K562 (cell line): ENCODE results near the gene PRAC2. TPM values are rescaled to one million over a fixed set of nuclear protein-coding genes. Genes with fewer than 3 reads are reported as not detected.

Experiments used
- ATAC-seq: fragments of 200-7000 bp; cut with Tn5 transposase; 3 replicates; pipeline ENCODE4 v1.9.1; 2020; ENCODE audit warnings: moderate library complexity
- BruUV-seq: library from RNA; stranded (reverse); fragments of 400-500 nt; replicated peaks from 2 replicates; lab custom pipeline; 2021; lab: Mats Ljungman, UMichigan
- CTCF ChIA-PET: fragments of 300-600 bp; formaldehyde crosslinking; extraction: SDS; loops from one replicate; lab custom pipeline; 2021; ENCODE audit warnings: low intra/inter-chr PET ratio; lab: Yijun Ruan, JAX
- POLR2A ChIA-PET: fragments of 300-600, 350-650 bp; sonication (Branson Sonifier 250); formaldehyde crosslinking; extraction: SDS; loops from one replicate; lab custom pipeline; 2021; ENCODE audit warnings: antibody characterized with exemption, inconsistent platforms; lab: Yijun Ruan, JAX
- DNase-seq, 4 experiments: peaks; one replicate each; pipeline versions ENCODE4 v3.0.0 to v3.0.0-alpha.2; 2011 to 2018; ENCODE audit warnings: low spot score in 3 of 4, mixed read lengths in 3 of 4; ENCODE audit errors: extremely low read depth in 1 of 4
- FAIRE-seq: peaks from 2 replicates; lab custom pipeline; 2011; peaks lifted over from hg19 to GRCh38; lab: Jason Lieb, UNC
- H2AFZ ChIP-seq: 2 replicates; pipeline ENCODE4 v1.6.0; 2011; ENCODE audit warnings: low read depth, low read length, control low read depth, inconsistent platforms
- H3K27ac ChIP-seq: fragments of 200-600 bp; 3 replicates; pipeline ENCODE4 v1.8.0; 2011; ENCODE audit warnings: low read depth, mild to moderate bottlenecking, control low read depth, inconsistent platforms, low read length, moderate library complexity, mixed read lengths; ENCODE audit errors: extremely low read depth
- H3K27me3 ChIP-seq, 2 experiments: fragments of 300-600 bp in 1 of 2; 2 replicates in 1 of 2; 3 replicates in 1 of 2; pipeline versions ENCODE4 v1.6.0 to v1.8.0; 2011; ENCODE audit warnings: inconsistent platforms in 2 of 2, low read length in 2 of 2, mild to moderate bottlenecking in 1 of 2, mixed read lengths in 1 of 2, moderate library complexity in 1 of 2; ENCODE audit not compliant: control insufficient read depth in 2 of 2, insufficient read depth in 2 of 2
- H3K36me3 ChIP-seq: fragments of 300-600 bp; 3 replicates; pipeline ENCODE4 v1.8.0; 2011; ENCODE audit warnings: mild to moderate bottlenecking, low read length, inconsistent platforms; ENCODE audit not compliant: control insufficient read depth, insufficient read depth
- H3K4me1 ChIP-seq, 2 experiments: fragments of 200-600 bp in 1 of 2; replicated peaks in 1 of 2; 2 replicates in 1 of 2; 3 replicates in 1 of 2; pipeline versions ENCODE4 v1.5.1 to v1.8.0; 2011; ENCODE audit warnings: inconsistent platforms in 2 of 2, low read length in 2 of 2, mild to moderate bottlenecking in 1 of 2, mixed read lengths in 1 of 2, moderate library complexity in 1 of 2; ENCODE audit not compliant: control insufficient read depth in 2 of 2, insufficient read depth in 2 of 2
- H3K4me2 ChIP-seq: 2 replicates; pipeline ENCODE4 v1.6.1; 2011; ENCODE audit warnings: low read length, control low read depth, inconsistent platforms, mixed read lengths; ENCODE audit not compliant: insufficient read depth
- H3K4me3 ChIP-seq: fragments of 200-600 bp; sonication (generic), shearing (Covaris generic); 2 replicates; pipeline ENCODE4 v1.5.1; 2016; ENCODE audit warnings: control low read depth, inconsistent platforms
- H3K79me2 ChIP-seq: fragments of 200-600 bp; 3 replicates; pipeline ENCODE4 v1.8.0; 2011; ENCODE audit warnings: low read length, inconsistent platforms; ENCODE audit not compliant: control insufficient read depth, insufficient read depth
- H3K9ac ChIP-seq, 2 experiments: 2 replicates each; pipeline versions ENCODE4 v1.6.0 to v1.6.1; 2011; ENCODE audit warnings: low read depth in 2 of 2, low read length in 2 of 2, control low read depth in 1 of 2, inconsistent platforms in 1 of 2, mild to moderate bottlenecking in 1 of 2, mixed read lengths in 1 of 2; ENCODE audit not compliant: insufficient read depth in 1 of 2
- H3K9me1 ChIP-seq: one replicate; pipeline ENCODE4 v1.6.0; 2011; ENCODE audit warnings: inconsistent platforms, mild to moderate bottlenecking, low read length, moderate library complexity; ENCODE audit not compliant: control insufficient read depth, insufficient read depth
- H3K9me3 ChIP-seq: replicated peaks from 2 replicates; pipeline ENCODE4 v1.5.1; 2011; ENCODE audit warnings: low read depth, low read length, inconsistent platforms; ENCODE audit not compliant: control insufficient read depth, insufficient read depth
- H4K20me1 ChIP-seq: replicated peaks from 2 replicates; pipeline ENCODE4 v1.6.1; 2011; ENCODE audit warnings: low read length, inconsistent platforms, mixed read lengths; ENCODE audit not compliant: control insufficient read depth, insufficient read depth
- MCM3 ChIP-seq: fragments of 450-650 bp; IDR thresholded peaks from 2 replicates; pipeline ENCODE4 v1.6.1; 2016
- XRCC3 ChIP-seq: fragments of 450-650 bp; IDR thresholded peaks from 2 replicates; pipeline ENCODE4 v1.6.1; 2017; ENCODE audit warnings: mild to moderate bottlenecking, moderate library complexity
- ZNF24 ChIP-seq: fragments of 450-650 bp; IDR thresholded peaks from 2 replicates; pipeline ENCODE4 v1.6.1; 2016
- WGBS: fragments of 100-300 bp; shearing (Covaris generic); methylation state at CpG from one replicate; pipeline ENCODE4 v1.1.6; 2016; ENCODE audit warnings: low coverage, mixed read lengths; ENCODE audit not compliant: insufficient coverage; ENCODE audit errors: missing lambda C conversion rate; 5-methylcytosine and 5-hydroxymethylcytosine counted together
- in situ Hi-C: fragments of 300-500 bp; cut with MboI; formaldehyde crosslinking; loops from 4 replicates; pipeline ENCODE4 v1.15.0; 2018; ENCODE audit warnings: inconsistent platforms, mixed read lengths
- intact Hi-C: fragments of 100-400 bp; cut with micrococcal nuclease; formaldehyde crosslinking; loops from 2 replicates; pipeline ENCODE4 v1.14.2; 2022
- polyA plus RNA-seq, 8 experiments: library from polyadenylated mRNA; depleted of rRNA in 4 of 8; stranded (reverse) in 5 of 8; unstranded in 3 of 8; fragments of >200 nt; fragmentation: Nextera tagmentation in 2 of 8; fragmentation: Illumina TruSeq in 1 of 8; extraction: Ambion mirVana in 2 of 8; extraction: Trizol in 1 of 8; gene quantifications; 2 replicates each; pipeline versions ENCODE4 v1.2.1 to v1.2.3, GENCODE V29; 2011 to 2014; ENCODE audit warnings: inconsistent platforms in 1 of 8, missing spikeins in 1 of 8
- total RNA-seq, 7 experiments: library from RNA; depleted of rRNA in 6 of 7; stranded (reverse); fragments of >200 nt in 6 of 7; fragmentation: Illumina TruSeq in 2 of 7; extraction: Trizol in 2 of 7; gene quantifications; 2 replicates each; pipeline versions ENCODE4 v1.2.1 to v1.2.3, GENCODE V29; 2011 to 2021; ENCODE audit warnings: low replicate concordance in 1 of 7
- TF ChIP-seq, protein P1 (sequence below), 3 experiments: IDR thresholded peaks in 2 of 3; conservative IDR thresholded peaks in 1 of 3; 2 replicates each; pipeline ENCODE4 v1.5.1; 2011 to 2012; ENCODE audit warnings: low read length in 3 of 3, mild to moderate bottlenecking in 3 of 3, control low read depth in 2 of 3, improper control_type of control experiment in 1 of 3, inconsistent platforms in 1 of 3, low read depth in 1 of 3, mixed read lengths in 1 of 3, moderate library complexity in 1 of 3; ENCODE audit not compliant: insufficient read depth in 2 of 3
- TF ChIP-seq, protein P2 (sequence below): fragments of 250-450 bp; sonication (Bioruptor Pico); IDR thresholded peaks from 2 replicates; pipeline ENCODE4 v1.4.0; 2020
- TF ChIP-seq, protein P3 (sequence below): fragments of 250-450 bp; sonication (Bioruptor Pico); IDR thresholded peaks from 2 replicates; pipeline ENCODE4 v1.5.0; 2021
- TF ChIP-seq, protein P4 (sequence below): fragments of 200-800 bp; sonication (Bioruptor generic); IDR thresholded peaks from 2 replicates; pipeline ENCODE4 v1.6.1; 2016; ENCODE audit warnings: missing genetic modification characterization, missing compliant biosample characterization

The PRAC2 gene
- total and polyA plus RNA-seq, 9 of the 15 experiments (the other 6 are each of a cell fraction or from before 2014, with no cell fraction given): not detected

DNA sequence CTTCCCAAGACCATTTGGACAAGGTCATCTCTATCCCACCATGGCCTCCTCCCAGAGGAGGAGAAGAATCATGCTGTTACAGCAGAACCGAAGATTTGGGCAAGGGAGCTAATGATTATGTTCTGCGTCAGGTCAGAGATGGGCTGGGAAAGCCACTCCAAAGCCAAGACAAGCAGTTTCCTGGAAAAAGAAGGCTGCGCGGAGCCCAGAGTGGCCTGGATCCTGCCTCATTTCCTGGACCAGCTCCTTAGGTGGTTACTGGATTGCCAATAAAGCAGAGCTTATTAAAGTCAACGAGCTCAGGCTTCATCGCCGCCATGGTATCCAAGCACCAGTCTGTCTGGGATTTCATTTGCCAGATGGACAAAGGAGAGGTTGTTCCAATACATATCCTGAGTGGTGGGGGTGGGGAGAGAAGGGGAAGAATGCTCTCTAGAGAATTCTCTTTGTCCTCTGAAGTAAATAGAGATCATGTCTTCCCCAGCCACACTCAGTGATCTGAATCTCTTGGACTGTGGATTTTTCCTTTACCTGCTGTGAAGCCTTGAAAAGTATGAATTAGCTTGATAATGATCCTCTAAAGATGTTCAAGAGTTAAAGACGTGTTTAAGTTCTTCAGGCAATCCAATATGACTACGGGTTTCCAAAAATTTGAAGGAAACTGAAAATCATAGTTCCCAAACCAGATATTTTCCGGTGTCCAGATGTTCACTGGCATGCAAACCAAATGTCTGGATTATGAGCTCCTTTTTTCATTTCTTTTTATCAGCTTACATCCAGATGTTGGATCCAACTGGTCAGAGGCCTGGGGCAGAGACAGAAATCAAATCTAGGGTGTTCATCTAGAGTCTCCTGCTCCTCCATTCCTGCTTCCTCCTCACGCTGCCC, 18.4 kb upstream of the PRAC2 start:
- no peak overlapping the region for H3K9ac ChIP-seq
- H3K4me2 ChIP-seq: no peak overlapping the region
- no peaks in the 10 kb centered on the region for H3K9me1 ChIP-seq
- no peaks in the 10 kb centered on the region for H3K79me2 ChIP-seq
- CTCF ChIA-PET: no interaction called here
- no TSS peak for BruUV-seq
- POLR2A ChIA-PET: interaction anchor here (0.6 to 1.3 kb wide), 4 partner anchors 13 to 33 kb away, joined by 3 to 4 read pairs (median 4); no protein-coding TSS in a partner anchor
- no peaks in the 10 kb centered on the region for H3K36me3 ChIP-seq
- H3K4me1 ChIP-seq: no peaks in the 10 kb centered on the region; a peak in 1 of 5 replicates
- H3K27me3 ChIP-seq: peaks cover 38 to 61% of the 10 kb centered on the region in 2 experiments
- H3K9me3 ChIP-seq: no peaks in the 10 kb centered on the region
- no peaks in the 10 kb centered on the region for H4K20me1 ChIP-seq
- in situ Hi-C loops: no loop called here
- no peak overlapping the region for H3K27ac ChIP-seq
- 7% methylated on average over 11 of the region's 11 CpGs for WGBS
- no peak for ATAC-seq
- H3K4me3 ChIP-seq: no peak overlapping the region
- DNase-seq: peak in 3 of 4 experiments; percentile 2 to 3 (median 3)
- intact Hi-C loops: no loop called here
- no peak overlapping the region for H2AFZ ChIP-seq
- FAIRE-seq: no peak
- TF ChIP-seq, protein P1, sequence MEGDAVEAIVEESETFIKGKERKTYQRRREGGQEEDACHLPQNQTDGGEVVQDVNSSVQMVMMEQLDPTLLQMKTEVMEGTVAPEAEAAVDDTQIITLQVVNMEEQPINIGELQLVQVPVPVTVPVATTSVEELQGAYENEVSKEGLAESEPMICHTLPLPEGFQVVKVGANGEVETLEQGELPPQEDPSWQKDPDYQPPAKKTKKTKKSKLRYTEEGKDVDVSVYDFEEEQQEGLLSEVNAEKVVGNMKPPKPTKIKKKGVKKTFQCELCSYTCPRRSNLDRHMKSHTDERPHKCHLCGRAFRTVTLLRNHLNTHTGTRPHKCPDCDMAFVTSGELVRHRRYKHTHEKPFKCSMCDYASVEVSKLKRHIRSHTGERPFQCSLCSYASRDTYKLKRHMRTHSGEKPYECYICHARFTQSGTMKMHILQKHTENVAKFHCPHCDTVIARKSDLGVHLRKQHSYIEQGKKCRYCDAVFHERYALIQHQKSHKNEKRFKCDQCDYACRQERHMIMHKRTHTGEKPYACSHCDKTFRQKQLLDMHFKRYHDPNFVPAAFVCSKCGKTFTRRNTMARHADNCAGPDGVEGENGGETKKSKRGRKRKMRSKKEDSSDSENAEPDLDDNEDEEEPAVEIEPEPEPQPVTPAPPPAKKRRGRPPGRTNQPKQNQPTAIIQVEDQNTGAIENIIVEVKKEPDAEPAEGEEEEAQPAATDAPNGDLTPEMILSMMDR (IDR thresholded peaks at IDR 0.05 in 2 of 3, conservative IDR thresholded peaks at IDR 0.05 in 1 of 3; ENCODE audit: insufficient read depth in 2 of 3, low read depth in 1 of 3, low read length in 3 of 3): no peak
- TF ChIP-seq, protein P2, sequence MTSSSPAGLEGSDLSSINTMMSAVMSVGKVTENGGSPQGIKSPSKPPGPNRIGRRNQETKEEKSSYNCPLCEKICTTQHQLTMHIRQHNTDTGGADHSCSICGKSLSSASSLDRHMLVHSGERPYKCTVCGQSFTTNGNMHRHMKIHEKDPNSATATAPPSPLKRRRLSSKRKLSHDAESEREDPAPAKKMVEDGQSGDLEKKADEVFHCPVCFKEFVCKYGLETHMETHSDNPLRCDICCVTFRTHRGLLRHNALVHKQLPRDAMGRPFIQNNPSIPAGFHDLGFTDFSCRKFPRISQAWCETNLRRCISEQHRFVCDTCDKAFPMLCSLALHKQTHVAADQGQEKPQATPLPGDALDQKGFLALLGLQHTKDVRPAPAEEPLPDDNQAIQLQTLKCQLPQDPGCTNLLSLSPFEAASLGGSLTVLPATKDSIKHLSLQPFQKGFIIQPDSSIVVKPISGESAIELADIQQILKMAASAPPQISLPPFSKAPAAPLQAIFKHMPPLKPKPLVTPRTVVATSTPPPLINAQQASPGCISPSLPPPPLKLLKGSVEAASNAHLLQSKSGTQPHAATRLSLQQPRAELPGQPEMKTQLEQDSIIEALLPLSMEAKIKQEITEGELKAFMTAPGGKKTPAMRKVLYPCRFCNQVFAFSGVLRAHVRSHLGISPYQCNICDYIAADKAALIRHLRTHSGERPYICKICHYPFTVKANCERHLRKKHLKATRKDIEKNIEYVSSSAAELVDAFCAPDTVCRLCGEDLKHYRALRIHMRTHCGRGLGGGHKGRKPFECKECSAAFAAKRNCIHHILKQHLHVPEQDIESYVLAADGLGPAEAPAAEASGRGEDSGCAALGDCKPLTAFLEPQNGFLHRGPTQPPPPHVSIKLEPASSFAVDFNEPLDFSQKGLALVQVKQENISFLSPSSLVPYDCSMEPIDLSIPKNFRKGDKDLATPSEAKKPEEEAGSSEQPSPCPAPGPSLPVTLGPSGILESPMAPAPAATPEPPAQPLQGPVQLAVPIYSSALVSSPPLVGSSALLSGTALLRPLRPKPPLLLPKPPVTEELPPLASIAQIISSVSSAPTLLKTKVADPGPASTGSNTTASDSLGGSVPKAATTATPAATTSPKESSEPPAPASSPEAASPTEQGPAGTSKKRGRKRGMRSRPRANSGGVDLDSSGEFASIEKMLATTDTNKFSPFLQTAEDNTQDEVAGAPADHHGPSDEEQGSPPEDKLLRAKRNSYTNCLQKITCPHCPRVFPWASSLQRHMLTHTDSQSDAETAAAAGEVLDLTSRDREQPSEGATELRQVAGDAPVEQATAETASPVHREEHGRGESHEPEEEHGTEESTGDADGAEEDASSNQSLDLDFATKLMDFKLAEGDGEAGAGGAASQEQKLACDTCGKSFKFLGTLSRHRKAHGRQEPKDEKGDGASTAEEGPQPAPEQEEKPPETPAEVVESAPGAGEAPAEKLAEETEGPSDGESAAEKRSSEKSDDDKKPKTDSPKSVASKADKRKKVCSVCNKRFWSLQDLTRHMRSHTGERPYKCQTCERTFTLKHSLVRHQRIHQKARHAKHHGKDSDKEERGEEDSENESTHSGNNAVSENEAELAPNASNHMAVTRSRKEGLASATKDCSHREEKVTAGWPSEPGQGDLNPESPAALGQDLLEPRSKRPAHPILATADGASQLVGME (CRISPR knock-in tag): no peak
- TF ChIP-seq, protein P3, sequence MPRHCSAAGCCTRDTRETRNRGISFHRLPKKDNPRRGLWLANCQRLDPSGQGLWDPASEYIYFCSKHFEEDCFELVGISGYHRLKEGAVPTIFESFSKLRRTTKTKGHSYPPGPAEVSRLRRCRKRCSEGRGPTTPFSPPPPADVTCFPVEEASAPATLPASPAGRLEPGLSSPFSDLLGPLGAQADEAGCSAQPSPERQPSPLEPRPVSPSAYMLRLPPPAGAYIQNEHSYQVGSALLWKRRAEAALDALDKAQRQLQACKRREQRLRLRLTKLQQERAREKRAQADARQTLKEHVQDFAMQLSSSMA (CRISPR knock-in tag): no peak
- TF ChIP-seq MCM3: no peak
- TF ChIP-seq XRCC3: no peak
- no peak for TF ChIP-seq ZNF24
- TF ChIP-seq, protein P4, sequence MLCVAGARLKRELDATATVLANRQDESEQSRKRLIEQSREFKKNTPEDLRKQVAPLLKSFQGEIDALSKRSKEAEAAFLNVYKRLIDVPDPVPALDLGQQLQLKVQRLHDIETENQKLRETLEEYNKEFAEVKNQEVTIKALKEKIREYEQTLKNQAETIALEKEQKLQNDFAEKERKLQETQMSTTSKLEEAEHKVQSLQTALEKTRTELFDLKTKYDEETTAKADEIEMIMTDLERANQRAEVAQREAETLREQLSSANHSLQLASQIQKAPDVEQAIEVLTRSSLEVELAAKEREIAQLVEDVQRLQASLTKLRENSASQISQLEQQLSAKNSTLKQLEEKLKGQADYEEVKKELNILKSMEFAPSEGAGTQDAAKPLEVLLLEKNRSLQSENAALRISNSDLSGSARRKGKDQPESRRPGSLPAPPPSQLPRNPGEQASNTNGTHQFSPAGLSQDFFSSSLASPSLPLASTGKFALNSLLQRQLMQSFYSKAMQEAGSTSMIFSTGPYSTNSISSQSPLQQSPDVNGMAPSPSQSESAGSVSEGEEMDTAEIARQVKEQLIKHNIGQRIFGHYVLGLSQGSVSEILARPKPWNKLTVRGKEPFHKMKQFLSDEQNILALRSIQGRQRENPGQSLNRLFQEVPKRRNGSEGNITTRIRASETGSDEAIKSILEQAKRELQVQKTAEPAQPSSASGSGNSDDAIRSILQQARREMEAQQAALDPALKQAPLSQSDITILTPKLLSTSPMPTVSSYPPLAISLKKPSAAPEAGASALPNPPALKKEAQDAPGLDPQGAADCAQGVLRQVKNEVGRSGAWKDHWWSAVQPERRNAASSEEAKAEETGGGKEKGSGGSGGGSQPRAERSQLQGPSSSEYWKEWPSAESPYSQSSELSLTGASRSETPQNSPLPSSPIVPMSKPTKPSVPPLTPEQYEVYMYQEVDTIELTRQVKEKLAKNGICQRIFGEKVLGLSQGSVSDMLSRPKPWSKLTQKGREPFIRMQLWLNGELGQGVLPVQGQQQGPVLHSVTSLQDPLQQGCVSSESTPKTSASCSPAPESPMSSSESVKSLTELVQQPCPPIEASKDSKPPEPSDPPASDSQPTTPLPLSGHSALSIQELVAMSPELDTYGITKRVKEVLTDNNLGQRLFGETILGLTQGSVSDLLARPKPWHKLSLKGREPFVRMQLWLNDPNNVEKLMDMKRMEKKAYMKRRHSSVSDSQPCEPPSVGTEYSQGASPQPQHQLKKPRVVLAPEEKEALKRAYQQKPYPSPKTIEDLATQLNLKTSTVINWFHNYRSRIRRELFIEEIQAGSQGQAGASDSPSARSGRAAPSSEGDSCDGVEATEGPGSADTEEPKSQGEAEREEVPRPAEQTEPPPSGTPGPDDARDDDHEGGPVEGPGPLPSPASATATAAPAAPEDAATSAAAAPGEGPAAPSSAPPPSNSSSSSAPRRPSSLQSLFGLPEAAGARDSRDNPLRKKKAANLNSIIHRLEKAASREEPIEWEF (CRISPR knock-in tag): no peak
